Hypothalamus (tissue), 51 donors: Measurements from ENCODE around the gene C1QC.
A peak's percentile ranks its signal among the peaks of the same experiment; 100 is the strongest.

Experiments
- DNase-seq, 51 donors: peaks; one replicate each; lab custom pipeline; 2025; lab: John Stamatoyannopoulos, UW

Gene C1QC

DNA sequence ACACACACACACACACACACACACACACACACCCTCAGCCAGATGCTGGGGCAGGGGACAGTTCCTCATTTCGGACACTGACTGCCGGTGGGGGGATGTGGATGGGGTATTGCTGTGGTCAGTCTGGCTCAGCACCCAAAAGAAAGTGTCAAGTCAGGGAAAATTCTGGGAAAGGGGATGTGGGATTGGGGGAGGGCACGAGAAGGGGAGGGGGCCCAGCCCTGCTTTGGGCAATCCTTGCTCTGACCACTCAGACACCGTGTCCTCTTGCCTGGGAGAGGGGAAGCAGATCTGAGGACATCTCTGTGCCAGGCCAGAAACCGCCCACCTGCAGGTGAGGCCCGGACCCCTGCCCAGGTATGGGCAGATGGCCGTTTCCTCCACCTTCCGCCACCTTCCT is at the start of gene C1QC:
TSS of gene C1QC (plus strand) at position 253 of the 400 bp plus-strand sequence. CDS start 391 bp downstream, outside the sequence.
- peak in 23 of 51 donors; percentile 6 to 53 (median 25) for DNase-seq

DNA sequence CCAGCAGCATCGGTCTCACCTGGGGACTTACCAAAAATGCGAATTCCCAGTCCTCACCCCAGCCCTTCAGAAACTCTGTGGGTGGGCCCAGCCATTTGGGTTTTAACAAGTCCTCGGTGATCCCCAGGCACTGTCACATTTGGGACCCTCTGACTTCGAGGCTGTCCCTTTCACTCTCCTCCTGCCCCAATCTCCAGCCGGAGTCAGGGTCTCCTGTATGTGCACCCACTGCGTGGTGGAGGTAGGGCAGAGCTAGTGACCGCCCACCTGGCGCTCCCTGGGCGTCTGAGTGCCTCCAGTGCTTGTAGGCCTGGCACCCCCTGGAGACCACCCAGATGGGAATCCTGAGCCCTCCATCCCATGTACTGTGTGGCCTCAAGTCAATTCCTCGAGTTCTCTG is 49.0 kb upstream of the C1QC start:
- no peak for DNase-seq

- DNase-seq, result no peak
Observed at GRCh38 chr1:22595108-22595507, 48.3 kb upstream of the C1QC start.

GRCh38 chr1:22597301-22597965 is 46.0 kb upstream of the C1QC start:
- DNase-seq, result no peak

GRCh38 chr1:22597996-22598395 is 45.4 kb upstream of the C1QC start:
- DNase-seq, result no peak

- DNase-seq, result no peak
Observed at GRCh38 chr1:22598736-22599135, 44.7 kb upstream of the C1QC start.

GRCh38 chr1:22600071-22600816 is 43.2 kb upstream of the C1QC start:
- no peak for DNase-seq

DNA sequence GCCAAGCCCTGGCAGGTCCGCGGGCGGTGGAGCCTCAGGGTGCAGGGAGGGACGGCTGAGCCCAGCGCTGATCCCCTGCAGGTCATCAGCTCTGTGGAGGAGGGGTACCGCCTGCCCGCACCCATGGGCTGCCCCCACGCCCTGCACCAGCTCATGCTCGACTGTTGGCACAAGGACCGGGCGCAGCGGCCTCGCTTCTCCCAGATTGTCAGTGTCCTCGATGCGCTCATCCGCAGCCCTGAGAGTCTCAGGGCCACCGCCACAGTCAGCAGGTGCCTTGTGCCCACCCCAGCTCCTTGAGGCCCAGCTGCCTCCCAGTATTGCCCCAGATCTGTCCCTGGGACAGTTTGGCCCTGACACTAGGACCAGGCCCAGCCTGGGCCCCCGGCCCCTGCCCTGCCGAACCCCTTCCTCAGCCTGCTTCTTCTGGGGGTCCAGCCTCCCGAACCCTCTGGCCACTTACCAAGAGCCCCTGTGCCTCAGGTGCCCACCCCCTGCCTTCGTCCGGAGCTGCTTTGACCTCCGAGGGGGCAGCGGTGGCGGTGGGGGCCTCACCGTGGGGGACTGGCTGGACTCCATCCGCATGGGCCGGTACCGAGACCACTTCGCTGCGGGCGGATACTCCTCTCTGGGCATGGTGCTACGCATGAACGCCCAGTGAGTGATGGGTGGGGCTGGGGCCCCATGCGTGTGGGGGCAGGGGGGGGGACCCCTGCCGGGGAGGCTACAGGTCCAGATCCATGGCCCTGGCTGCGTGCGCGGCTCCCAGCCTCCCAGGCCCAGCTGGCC is 42.4 kb upstream of the C1QC start:
- DNase-seq, result no peak

DNA sequence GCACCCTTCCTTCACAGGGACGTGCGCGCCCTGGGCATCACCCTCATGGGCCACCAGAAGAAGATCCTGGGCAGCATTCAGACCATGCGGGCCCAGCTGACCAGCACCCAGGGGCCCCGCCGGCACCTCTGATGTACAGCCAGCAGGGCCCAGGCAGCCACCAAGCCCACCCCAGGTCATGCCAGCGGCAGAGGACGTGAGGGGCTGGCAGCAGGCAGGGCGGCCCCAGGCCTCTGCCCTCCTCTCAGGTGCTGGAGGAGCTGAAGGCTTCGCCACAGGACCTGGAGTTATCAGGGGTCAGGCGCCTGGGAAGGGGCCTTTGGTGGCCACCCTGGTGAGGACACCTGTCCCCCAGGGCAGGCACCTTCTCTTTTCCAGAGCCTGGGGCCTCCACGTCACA is 41.8 kb upstream of the C1QC start:
- DNase-seq, result no peak

DNA sequence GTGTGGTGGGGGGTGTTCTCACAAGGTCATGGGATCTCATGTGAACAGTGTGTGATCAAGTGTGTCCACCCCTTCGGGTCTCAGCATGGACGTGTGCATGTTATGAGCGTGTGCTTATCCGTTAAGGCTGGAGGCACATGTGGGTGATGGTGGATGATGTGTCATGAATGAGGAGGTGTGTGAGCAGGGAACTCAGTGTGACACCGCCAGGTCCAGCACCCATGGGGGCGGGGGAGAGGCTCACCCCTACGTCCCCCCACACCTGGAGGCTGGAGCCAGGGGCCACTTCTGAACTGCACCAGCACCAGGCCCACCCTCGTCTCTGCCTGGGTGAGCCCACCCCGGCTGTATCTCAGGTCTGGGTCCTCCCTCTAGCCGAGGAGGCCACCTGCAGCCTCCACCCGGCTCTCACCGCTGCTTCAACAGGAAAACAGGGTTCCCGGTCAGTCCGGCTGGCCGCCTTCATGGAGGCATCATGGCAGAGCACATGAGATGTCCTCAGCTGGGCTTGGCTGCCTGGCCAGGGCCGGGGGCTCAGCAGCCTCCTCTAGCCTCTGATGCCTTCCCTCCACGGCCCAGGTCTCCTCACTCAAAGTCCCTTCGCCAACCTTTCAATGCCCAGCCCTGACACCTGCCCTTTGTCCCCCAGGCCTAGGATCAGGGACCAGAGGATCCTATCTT is 41.2 kb upstream of the C1QC start:
- DNase-seq, result no peak

DNA sequence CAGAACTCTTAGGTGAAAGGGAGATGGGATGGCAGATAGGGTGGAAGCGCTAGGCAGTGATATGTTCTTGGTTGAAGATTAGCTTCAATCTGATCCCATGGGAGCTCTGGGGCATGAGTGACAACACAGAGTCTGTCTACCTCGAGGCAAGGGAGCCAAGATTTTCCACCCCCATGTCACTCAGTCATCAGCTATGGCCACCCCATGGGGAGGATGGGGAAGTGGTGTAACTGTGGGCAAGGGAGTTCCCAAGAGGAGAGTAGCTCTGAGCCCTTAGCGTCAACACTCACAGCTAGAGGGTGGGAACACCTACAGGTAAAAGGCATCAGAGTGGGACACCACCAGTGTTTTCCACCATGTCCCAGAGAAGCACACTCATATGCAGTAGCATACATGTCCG is 37.3 kb upstream of the C1QC start:
- no peak for DNase-seq

- DNase-seq, result no peak
Observed at GRCh38 chr1:22607154-22607553, 36.3 kb upstream of the C1QC start.

- no peak for DNase-seq
Observed at GRCh38 chr1:22608361-22608760, 35.1 kb upstream of the C1QC start.

GRCh38 chr1:22609291-22609690 is 34.1 kb upstream of the C1QC start:
- no peak for DNase-seq

DNA sequence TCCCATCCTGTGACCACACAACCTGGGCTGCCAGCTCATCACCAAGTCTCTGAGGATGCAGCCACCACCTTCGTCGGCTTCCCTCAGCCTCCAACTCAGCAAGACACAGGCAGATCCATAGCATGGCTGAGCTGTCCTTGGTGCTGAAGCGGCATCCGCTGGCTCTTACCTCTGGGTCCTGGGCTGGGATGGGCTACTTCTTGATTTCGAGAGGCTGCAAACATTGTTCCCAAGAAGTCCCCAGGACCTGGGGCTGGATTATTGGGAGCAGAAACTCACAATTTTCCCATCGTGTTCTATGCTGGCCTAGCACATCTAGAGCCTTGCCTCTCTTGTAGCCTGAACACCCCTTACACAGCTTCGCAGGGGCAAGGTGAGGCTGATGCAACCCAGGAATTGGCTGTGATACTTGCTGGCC is 31.9 kb upstream of the C1QC start:
- DNase-seq, result peak in 5 of 51 donors; percentile 6 to 19 (median 10)

DNA sequence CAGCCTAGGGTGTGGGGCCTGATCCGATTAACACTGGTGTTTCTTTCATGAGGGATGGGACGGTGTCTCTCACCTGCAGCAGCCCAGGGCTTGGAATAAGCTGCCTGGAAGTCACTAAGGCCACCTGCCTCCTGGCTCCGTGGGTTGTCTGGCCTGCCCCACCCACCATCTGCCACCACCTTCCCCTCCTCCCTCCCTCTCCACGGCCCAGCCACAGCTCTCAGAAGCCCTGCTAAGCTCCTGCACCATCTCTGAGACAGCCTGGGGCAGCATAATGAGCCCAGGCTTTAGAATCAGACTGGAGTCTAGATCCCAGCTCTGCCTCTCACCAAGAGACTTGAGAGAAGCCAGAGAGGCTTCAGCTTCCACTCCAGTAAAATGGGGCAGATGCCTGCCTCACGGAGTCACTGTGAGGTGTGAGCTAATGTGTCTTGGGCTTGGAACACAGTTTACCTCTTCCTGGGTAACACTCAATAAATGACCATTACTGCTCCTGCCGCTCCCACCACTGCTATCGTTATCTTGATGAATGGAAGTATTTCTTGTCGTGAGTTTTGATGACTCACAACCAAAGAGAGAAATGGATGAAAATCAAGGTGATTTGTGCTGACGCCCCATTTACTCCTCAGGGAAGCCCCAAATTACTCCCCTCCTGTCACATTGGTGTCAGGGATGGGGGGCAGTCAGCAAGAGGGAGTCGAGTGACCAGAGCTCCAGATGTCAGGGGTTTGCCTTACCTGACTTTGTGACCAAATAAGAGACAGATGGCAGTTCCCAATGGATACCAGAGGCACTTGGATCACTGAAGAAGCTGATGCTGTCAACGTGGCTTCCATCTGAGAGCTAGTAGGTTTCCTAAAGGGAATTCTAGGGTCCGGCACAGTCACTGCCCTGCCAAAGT is 30.5 kb upstream of the C1QC start:
- no peak for DNase-seq

GRCh38 chr1:22613572-22613918 is 29.9 kb upstream of the C1QC start:
- no peak for DNase-seq

DNA sequence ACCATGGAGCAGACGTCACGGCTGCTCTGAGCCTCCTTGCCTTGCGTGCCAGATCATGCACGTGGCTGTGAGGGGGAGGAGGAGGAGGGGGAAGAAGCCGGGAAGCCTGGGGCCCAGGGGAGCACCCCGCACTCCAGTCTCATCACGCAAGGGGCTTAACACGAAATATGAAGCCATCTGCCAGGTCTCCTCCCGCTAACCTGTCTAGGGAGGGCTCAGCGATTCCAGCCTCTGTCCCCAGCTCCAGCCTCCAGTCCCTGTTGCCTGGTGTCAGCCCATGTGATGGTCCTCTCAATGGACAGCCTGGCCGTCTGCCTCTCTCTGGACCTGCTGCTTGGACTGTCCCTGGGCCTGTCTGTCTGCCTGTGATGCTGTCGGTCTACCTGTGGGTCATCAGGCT is 29.5 kb upstream of the C1QC start:
- no peak for DNase-seq

GRCh38 chr1:22615886-22616285 is 27.5 kb upstream of the C1QC start:
- no peak for DNase-seq

DNA sequence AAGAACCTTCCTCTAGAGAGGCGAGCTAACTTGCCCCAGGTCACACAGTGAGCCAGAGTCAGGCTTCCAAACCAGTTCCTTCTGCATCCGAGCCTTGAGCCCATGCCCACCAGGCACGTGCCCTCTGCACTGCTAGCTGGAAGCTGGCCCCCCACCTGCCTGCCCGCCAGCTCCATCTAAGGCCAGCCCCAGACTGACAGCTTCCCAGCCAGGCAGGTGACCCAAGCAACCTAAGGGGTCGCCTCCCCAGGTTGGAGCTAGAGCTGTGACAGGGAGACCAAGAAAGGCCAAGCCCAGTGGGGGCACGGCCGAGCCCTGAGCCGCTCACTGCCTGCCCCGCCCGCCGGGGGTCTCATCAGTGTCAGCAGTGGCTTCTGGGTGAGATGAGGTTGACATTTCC is 26.9 kb upstream of the C1QC start:
- DNase-seq, result no peak
